WTC11 (cell line): Measurements from ENCODE around the gene CMTR1.

Source experiments
- CREB1 ChIP-seq: sonication (generic); formaldehyde crosslinking; IDR thresholded peaks from 2 replicates; pipeline ENCODE4 v1.8.0; 2023; ENCODE audit warnings: mild to moderate bottlenecking, missing genetic modification reagents
- FOXJ3 ChIP-seq: sonication (generic); formaldehyde crosslinking; IDR thresholded peaks from 2 replicates; pipeline ENCODE4 v1.9.0; 2021; ENCODE audit warnings: missing genetic modification reagents, mild to moderate bottlenecking, borderline replicate concordance
- JUN ChIP-seq: sonication (generic); formaldehyde crosslinking; IDR thresholded peaks from 2 replicates; pipeline ENCODE4 v1.8.0; 2023; ENCODE audit warnings: mild to moderate bottlenecking, missing genetic modification reagents
- TEAD4 ChIP-seq: sonication (generic); formaldehyde crosslinking; IDR thresholded peaks from 2 replicates; pipeline ENCODE4 v1.8.0; 2022; ENCODE audit warnings: mild to moderate bottlenecking, missing genetic modification reagents
- ZBTB21 ChIP-seq: sonication (generic); formaldehyde crosslinking; IDR thresholded peaks from 2 replicates; pipeline ENCODE4 v1.8.1; 2023; ENCODE audit warnings: mild to moderate bottlenecking, missing genetic modification reagents, borderline replicate concordance
- TF ChIP-seq, protein P1 (sequence below): sonication (generic); formaldehyde crosslinking; IDR thresholded peaks from 2 replicates; pipeline ENCODE4 v1.8.0; 2022; ENCODE audit warnings: mild to moderate bottlenecking, missing genetic modification reagents
- TF ChIP-seq, protein P2 (sequence below): fragments of 200-600 bp; IDR thresholded peaks from 2 replicates; pipeline ENCODE4 v1.8.0; 2022; ENCODE audit warnings: antibody characterized with exemption

DNA sequence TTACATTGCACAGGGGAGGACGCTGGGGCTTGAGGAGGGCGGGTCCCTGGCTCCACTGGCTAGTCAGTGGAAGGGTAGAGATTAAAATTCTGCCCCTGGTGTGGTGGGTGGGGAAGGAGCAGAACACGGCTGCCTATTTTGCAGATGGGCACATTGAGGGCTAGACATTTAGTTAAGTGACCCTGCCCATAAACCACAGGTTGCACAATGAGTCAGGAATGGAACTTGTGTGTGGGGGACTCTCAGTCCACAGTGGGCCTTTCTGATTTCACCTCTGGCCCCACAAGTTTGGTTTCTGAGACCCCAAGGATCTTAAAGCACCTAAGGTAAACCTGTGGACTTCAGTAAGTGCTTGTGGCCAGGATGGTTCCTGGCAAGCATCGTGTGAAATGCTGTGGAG, 88.7 kb downstream of the CMTR1 start:
- no peak for TF ChIP-seq TEAD4 (CRISPR knock-in tag)
- TF ChIP-seq, protein P1, sequence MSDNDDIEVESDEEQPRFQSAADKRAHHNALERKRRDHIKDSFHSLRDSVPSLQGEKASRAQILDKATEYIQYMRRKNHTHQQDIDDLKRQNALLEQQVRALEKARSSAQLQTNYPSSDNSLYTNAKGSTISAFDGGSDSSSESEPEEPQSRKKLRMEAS = no peak
- no peak for TF ChIP-seq CREB1 (CRISPR knock-in tag)
- TF ChIP-seq, protein P2, sequence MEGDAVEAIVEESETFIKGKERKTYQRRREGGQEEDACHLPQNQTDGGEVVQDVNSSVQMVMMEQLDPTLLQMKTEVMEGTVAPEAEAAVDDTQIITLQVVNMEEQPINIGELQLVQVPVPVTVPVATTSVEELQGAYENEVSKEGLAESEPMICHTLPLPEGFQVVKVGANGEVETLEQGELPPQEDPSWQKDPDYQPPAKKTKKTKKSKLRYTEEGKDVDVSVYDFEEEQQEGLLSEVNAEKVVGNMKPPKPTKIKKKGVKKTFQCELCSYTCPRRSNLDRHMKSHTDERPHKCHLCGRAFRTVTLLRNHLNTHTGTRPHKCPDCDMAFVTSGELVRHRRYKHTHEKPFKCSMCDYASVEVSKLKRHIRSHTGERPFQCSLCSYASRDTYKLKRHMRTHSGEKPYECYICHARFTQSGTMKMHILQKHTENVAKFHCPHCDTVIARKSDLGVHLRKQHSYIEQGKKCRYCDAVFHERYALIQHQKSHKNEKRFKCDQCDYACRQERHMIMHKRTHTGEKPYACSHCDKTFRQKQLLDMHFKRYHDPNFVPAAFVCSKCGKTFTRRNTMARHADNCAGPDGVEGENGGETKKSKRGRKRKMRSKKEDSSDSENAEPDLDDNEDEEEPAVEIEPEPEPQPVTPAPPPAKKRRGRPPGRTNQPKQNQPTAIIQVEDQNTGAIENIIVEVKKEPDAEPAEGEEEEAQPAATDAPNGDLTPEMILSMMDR = no peak
- no peak for TF ChIP-seq JUN (CRISPR knock-in tag)
- no peak for TF ChIP-seq ZBTB21 (CRISPR knock-in tag)
- no peak for TF ChIP-seq FOXJ3 (CRISPR knock-in tag)
